ENCODE results near the gene GLRA2.
"Not testable (repeated sequence)": the region's sequence is repeated elsewhere in the genome, so short reads cannot be mapped to it uniquely, and the experiment has no call there.

GLRA2 gene

DNA sequence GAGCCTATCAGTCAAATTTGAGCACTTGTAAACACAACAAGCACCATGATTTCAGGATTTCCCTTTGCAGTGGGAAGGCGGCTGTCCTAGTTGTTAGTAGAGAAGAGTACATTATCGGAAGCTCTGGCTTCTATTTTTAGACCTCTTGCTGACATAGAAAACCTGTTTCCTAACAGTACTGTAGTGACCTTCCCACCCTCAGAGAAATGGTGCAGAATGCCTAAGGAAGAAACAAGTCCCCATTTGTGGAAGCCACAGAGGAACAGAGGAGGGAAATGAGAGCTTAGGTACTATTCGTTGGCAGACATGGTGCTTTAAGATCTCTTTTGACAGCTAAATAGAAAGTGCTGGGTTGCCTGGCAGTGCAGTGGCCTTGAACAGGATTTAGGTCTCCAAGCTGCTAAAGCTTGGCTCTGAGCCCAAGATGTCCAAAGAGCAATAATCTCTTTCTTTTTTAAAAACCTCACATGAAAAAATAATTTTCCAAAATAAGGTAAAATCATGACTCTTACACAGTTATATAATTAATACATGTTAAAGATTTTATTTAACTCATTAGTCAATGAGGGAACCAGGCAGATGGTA is 24.9 kb downstream of the GLRA2 start:
- H3K4me1 Mint-ChIP-seq (ENCODE audit: low read depth): no peaks in the 10 kb centered on the region
- no peaks in the 10 kb centered on the region for H3K9me3 Mint-ChIP-seq
- peaks cover 45% of the 10 kb centered on the region for H3K27me3 Mint-ChIP-seq
- H3K4me3 Mint-ChIP-seq: no peak overlapping the region
- H3K36me3 Mint-ChIP-seq (ENCODE audit: low read depth): no peaks in the 10 kb centered on the region
- no peak overlapping the region for H3K27ac Mint-ChIP-seq
- DNase-seq: no peak

DNA sequence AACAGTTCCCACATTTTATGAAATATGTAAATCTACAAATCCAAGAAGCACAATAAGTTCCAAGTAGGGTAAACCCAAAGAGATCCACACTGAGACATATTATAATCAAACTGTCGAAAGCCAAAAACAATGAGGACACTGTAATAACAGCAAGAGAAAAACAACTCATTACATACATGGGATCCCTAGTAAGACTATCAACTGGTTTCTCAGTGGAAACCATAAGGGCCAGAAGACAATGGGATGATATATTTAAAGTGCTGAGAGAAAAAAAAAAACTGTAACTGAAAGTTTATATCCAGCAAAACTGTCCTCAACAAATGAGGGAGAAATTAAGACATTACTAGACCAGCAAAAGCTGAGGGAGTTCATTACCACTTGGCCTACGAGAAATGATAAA is 34.7 kb downstream of the GLRA2 start:
- no peak for DNase-seq
- Mint-ChIP-seq H3K4me3 (no peak overlapping the region), H3K27me3 (peaks cover 26% of the 10 kb centered on the region), H3K36me3 (ENCODE audit: low read depth) (no peaks in the 10 kb centered on the region), H3K4me1 (ENCODE audit: low read depth) (no peaks in the 10 kb centered on the region), H3K27ac (no peak overlapping the region), H3K9me3 (peaks cover 19% of the 10 kb centered on the region)

DNA sequence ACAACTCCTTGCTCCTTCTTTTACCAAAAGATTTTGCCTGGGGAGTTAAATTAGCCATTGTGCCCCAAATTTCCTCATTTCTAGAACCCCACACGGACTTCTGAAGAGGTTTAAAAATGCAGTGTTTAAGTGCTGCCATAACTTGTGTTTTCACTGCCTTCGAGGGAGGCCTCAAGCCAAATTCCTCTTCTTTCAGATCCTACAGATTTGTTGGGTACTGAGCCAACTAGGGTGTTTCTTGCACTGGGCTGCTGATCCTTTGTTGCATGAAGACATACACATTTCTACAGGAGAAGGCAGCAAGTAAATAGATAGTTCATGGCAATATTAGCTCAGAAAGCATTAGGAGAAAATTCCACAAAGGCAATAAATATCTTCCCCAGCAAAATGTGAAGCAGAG is 43.8 kb downstream of the GLRA2 start:
- Mint-ChIP-seq H3K36me3 (ENCODE audit: low read depth) (no peaks in the 10 kb centered on the region), H3K27me3 (no peaks in the 10 kb centered on the region), H3K4me1 (ENCODE audit: low read depth) (no peaks in the 10 kb centered on the region), H3K27ac (no peak overlapping the region), H3K4me3 (no peak overlapping the region), H3K9me3 (no peaks in the 10 kb centered on the region)
- DNase-seq: no peak

DNA sequence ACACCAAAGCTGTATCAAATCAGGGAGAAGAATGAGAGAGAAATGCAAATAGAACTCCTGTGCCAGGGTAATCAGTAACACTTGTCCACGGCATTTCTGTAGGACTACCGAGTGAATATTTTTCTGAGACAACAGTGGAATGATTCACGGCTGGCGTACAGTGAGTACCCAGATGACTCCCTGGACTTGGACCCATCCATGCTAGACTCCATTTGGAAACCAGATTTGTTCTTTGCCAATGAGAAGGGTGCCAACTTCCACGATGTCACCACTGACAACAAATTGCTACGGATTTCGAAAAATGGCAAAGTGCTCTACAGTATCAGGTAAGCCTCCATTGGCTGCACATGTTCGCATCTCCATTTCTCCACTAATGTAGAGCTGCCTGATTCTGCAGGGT is 51.7 kb downstream of the GLRA2 start:
- Mint-ChIP-seq H3K4me1 (ENCODE audit: low read depth) (no peaks in the 10 kb centered on the region), H3K36me3 (ENCODE audit: low read depth) (no peaks in the 10 kb centered on the region), H3K9me3 (peaks cover 2% of the 10 kb centered on the region), H3K27ac (no peak overlapping the region), H3K27me3 (peaks cover 5% of the 10 kb centered on the region), H3K4me3 (no peak overlapping the region)
- DNase-seq: no peak

DNA sequence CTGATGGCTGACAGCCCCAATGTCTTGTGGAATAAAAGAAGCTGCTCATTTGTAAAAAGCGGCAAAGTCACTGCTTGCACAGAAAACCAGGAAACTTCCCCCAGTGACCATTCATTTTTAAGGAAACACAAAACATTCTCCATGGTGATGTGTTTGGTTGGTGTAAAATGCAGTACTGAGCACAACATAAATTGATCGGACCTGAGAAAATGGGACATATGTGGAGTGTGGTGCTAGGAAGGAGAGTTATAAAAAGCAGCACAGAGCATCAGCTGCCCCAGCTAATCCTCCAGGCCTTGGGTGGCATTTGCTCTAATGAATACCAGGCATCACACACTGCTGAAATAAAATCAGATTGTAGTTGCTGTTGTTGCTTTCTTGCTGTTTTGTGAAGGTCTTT is 55.2 kb downstream of the GLRA2 start:
- Mint-ChIP-seq H3K9me3 (peaks cover 8% of the 10 kb centered on the region), H3K27me3 (peaks cover 13% of the 10 kb centered on the region), H3K27ac (no peak overlapping the region), H3K4me1 (ENCODE audit: low read depth) (no peaks in the 10 kb centered on the region), H3K36me3 (ENCODE audit: low read depth) (no peaks in the 10 kb centered on the region), H3K4me3 (no peak overlapping the region)
- no peak for DNase-seq

DNA sequence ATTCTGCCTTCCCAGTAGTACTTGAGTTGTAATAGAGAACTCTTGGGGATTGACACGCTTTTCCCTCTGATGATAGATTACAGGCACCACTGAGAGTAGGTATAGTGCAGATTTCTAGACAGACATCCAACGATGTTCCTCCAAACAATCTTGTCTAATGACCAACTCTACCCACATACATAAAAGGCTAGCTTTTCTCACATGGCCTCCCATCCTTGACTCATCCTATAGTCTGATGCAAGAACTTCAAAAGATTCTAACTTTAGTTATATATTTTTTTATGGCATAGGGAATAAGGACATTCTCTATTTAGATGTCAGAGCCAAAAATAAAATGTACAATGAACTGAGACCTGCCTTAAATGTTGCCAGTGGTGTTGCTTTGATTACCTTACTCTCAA is 60.9 kb downstream of the GLRA2 start:
- Mint-ChIP-seq H3K27ac (no peak overlapping the region), H3K9me3 (peaks cover 5% of the 10 kb centered on the region), H3K27me3 (peaks cover 38% of the 10 kb centered on the region), H3K4me3 (no peak overlapping the region), H3K36me3 (ENCODE audit: low read depth) (no peaks in the 10 kb centered on the region), H3K4me1 (ENCODE audit: low read depth) (no peaks in the 10 kb centered on the region)
- DNase-seq: no peak

DNA sequence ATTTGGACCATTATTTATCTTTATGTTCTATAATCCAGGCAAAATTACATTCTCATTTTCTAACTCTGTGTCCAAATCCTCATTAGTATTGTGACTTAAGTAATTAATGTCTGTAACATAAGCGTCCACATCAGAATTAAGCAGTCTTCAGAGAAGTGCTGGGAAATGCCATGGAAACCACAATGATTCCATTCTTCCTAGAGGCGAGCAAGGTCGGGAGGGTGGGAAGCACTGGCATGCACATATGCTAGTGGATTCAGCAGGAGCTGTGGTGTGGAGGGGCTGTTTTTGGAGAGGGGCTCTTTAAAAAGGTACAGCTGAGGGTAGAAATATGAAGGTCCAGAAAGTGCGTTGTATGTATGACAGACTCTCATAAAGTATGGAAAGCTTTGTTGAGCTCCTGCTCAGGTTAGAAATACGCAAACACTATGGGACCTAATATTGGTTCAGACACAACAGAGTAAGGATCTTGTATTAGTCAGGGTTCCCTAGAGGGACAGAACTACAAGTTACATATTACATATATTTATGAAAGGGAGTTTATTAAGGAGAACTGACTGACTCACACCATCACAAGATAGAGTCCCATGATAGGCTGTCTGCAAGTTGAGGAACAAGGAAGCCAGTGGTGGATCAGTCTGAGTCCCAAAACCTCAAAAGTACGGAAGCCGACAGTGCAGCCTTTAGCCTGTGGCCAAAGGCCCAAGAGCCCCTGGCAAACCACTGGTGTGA is 61.5 kb downstream of the GLRA2 start:
- Mint-ChIP-seq H3K27ac (no peak overlapping the region), H3K36me3 (ENCODE audit: low read depth) (no peaks in the 10 kb centered on the region), H3K4me1 (ENCODE audit: low read depth) (no peaks in the 10 kb centered on the region), H3K27me3 (peaks cover 40% of the 10 kb centered on the region), H3K4me3 (no peak overlapping the region), H3K9me3 (peaks cover 5% of the 10 kb centered on the region)
- no peak for DNase-seq

DNA sequence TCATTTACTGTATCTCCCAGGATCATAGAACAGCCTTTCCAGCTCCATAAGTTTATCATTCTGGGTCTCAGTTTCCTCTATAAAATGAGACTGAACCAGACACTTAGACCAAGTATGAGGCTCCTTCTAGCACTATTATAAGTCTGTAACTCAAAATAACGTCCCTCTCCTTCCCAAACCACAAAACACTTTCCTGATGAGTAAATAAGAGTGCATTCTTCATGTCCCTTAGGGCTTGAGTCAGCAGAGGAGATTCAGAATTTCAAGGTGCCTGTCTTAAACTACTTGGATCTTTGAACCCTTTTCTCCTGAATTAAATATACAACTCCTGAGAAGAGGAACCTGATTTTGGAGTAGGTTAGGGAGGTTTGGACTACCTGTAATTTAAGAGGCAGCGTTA is 62.6 kb downstream of the GLRA2 start:
- H3K27me3 Mint-ChIP-seq: peaks cover 48% of the 10 kb centered on the region
- no peak overlapping the region for H3K4me3 Mint-ChIP-seq
- no peaks in the 10 kb centered on the region for H3K4me1 Mint-ChIP-seq (ENCODE audit: low read depth)
- no peak for DNase-seq
- H3K9me3 Mint-ChIP-seq: peaks cover 5% of the 10 kb centered on the region
- H3K27ac Mint-ChIP-seq: no peak overlapping the region
- no peaks in the 10 kb centered on the region for H3K36me3 Mint-ChIP-seq (ENCODE audit: low read depth)

DNA sequence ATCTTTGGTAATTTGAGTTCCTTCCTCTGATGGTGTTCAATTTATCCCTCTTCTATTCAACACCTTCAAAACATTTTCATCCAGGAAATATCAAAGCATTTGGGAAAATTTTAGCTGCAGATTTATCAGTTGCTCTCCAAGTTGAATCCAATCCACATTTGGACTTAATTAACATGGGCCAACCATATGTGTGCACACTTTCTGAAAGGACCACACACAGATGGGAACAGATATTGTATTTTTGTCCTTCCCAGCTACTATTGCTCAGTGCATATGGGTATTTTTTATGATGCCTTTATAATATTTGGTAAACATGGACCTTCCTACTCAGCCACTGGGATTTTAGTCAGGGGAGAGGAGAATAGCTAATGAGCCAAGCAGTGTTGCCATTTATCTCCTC is 65.2 kb downstream of the GLRA2 start:
- Mint-ChIP-seq H3K9me3 (no peaks in the 10 kb centered on the region), H3K27ac (no peak overlapping the region), H3K36me3 (ENCODE audit: low read depth) (no peaks in the 10 kb centered on the region), H3K27me3 (peaks cover 53% of the 10 kb centered on the region), H3K4me3 (no peak overlapping the region), H3K4me1 (ENCODE audit: low read depth) (no peaks in the 10 kb centered on the region)
- no peak for DNase-seq

DNA sequence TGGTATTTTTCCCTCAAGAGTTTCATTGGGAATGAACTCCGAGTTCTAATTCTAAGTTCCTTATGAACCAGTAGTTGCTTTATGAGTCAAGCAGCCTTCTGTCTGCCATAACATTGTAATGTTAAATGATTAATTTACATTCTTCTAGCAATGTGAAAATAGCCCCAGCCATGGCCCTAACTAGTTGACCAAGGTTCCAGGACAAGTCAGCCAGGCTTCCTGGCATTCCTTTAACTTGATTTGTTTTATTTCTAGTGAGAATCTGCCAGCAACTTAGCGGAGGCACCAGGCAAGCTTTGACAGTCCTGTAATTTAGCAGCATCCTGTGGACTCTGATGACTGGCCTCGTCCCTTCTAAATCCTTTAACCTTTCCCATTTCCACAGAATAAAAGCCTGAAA is 69.0 kb downstream of the GLRA2 start:
- no peak for DNase-seq
- Mint-ChIP-seq H3K4me3 (no peak overlapping the region), H3K36me3 (ENCODE audit: low read depth) (no peaks in the 10 kb centered on the region), H3K27ac (no peak overlapping the region), H3K9me3 (no peaks in the 10 kb centered on the region), H3K27me3 (peaks cover 50% of the 10 kb centered on the region), H3K4me1 (ENCODE audit: low read depth) (no peaks in the 10 kb centered on the region)

DNA sequence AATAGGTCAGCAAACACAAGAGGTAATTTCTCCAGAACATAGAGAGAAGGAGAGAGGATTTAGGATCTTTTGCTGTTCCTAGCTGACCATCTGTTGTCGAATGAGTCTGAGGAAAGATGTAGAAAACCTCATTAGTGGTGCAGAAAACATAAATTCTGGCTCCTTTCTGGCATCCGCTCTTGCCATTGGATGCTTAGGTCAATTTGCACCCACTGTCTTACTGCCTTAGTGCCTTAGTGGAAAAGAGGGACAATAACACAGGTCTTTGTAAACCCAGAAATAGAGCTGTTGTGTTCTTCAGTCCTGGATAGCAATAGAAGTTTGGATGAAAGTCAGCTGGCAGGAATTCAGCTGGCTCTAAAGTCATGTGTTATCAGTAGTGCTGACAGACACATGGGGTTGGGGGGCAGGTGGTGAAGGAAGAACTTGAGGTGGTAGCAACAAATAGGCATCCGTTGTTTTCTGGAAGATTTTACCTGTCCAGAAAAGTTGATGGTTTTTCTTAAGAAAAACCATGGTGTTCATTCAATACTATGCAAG is 78.2 kb downstream of the GLRA2 start:
- no peak for DNase-seq
- Mint-ChIP-seq H3K4me3 (no peak overlapping the region), H3K36me3 (ENCODE audit: low read depth) (no peaks in the 10 kb centered on the region), H3K27ac (no peak overlapping the region), H3K9me3 (peaks cover 7% of the 10 kb centered on the region), H3K27me3 (peaks cover 34% of the 10 kb centered on the region), H3K4me1 (ENCODE audit: low read depth) (no peaks in the 10 kb centered on the region)

DNA sequence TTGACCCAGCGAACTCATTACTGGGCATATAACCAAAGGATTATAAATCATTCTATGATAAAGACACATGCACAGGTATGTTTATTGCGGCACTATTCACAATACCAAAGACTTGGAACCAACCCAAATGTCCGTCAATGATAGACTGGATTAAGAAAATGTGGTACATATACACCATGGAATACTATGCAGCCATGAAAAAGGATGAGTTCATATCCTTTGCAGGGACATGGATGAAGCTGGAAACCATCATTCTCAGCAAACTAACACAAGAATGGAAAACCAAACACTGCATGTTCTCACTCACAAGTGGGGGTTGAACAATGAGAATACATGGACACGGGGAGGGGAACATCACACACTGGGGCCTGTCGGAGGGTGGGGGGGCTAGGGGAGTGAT is 83.1 kb downstream of the GLRA2 start:
- H3K9me3 Mint-ChIP-seq: not testable (repeated sequence)

DNA sequence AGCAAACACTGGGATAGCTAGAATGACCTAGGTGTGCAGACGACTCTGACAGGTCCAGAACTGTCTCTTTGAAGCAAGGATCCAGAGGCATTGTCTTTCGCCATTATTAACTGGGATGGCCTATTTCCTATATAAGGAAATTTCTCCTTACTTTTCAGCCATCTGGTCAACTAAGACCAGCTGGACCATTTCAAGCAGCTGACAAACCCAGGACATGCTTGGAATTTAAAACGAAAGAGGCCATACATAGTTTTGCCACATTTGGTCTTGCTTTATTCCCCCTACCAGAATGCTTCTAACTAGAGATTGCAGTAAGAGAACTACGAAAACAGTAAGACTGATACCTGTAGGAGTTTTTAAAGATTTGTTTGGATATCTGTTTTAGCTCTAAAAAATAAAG is 87.0 kb downstream of the GLRA2 start:
- DNase-seq: no peak
- Mint-ChIP-seq H3K36me3 (ENCODE audit: low read depth) (no peaks in the 10 kb centered on the region), H3K27ac (no peak overlapping the region), H3K27me3 (peaks cover 22% of the 10 kb centered on the region), H3K4me1 (ENCODE audit: low read depth) (no peaks in the 10 kb centered on the region), H3K9me3 (peaks cover 9% of the 10 kb centered on the region), H3K4me3 (no peak overlapping the region)

More for the DNA sequence above, 83.1 kb downstream of the GLRA2 start:
- not testable (repeated sequence) for H3K4me3 Mint-ChIP-seq; H3K36me3 Mint-ChIP-seq (ENCODE audit: low read depth); H3K27ac Mint-ChIP-seq; DNase-seq; H3K4me1 Mint-ChIP-seq (ENCODE audit: low read depth)
- peaks cover 26% of the 10 kb centered on the region for H3K27me3 Mint-ChIP-seq

DNA sequence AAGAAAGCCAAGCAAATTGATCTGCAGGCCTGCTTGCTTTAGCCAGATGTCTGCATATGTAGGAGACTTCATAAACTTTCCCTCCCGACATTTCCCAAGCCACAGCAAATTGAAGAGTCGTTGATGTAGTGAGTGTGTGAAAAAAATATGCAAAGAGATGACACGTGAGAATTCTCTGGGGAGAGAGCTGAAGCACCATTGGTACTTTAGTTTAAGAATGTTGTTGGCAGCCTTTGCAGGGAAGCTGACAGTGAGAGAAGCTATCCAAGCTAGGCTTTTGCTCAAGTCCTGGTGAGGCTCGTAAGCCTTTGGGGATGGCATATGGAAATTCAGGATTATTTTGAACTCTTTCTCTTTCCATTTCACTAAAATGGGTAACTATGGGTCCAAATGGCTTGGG is 87.5 kb downstream of the GLRA2 start:
- Mint-ChIP-seq H3K4me3 (no peak overlapping the region), H3K9me3 (peaks cover 9% of the 10 kb centered on the region), H3K27me3 (peaks cover 22% of the 10 kb centered on the region), H3K27ac (no peak overlapping the region), H3K36me3 (ENCODE audit: low read depth) (no peaks in the 10 kb centered on the region), H3K4me1 (ENCODE audit: low read depth) (no peaks in the 10 kb centered on the region)
- no peak for DNase-seq

DNA sequence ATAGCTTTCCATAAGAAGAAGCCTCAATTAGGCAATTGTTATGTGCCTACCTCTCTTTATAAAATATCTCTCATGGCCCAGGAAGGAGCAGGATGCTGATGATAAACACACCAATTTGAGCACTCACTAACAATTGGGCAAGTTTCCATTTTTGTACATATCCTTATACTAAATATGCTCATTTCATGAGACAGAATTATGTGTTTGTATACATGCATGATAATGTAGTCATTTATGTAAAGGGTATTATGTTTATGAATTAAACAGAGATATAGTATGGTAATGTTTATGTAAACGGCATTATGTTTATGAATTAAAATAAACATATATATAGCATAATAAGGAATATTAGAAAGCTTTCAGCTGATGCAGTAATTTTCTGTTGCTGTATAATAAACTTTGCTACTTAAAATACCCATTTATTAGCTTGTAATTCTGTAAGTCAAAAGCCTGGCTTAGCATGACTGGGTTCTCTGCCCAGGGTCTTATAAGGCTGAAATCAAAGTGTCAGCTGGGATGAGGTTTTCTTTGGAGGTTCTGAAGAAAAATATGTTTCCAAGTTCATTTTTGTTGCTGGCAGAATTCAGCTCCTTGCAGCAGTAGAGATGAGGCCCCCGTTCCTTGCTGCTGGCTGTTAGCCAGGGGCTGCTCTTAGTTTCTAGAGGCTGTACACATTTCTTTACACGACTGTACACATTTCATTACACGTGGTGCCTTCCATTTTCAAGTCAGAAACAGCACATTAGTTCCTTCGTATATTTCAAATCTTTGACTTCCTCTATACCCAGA is 89.0 kb downstream of the GLRA2 start:
- Mint-ChIP-seq H3K27ac (no peak overlapping the region), H3K9me3 (peaks cover 6% of the 10 kb centered on the region), H3K4me3 (no peak overlapping the region), H3K36me3 (ENCODE audit: low read depth) (no peaks in the 10 kb centered on the region), H3K27me3 (peaks cover 28% of the 10 kb centered on the region), H3K4me1 (ENCODE audit: low read depth) (no peaks in the 10 kb centered on the region)
- no peak for DNase-seq
